Measurements from ENCODE around the gene BTBD9. TPM values are rescaled to one million over a fixed set of nuclear protein-coding genes. Genes with fewer than 3 reads are reported as not detected.

Gene BTBD9
- total RNA-seq, 1 experiment from 2014 or later = 12.5 TPM

DNA sequence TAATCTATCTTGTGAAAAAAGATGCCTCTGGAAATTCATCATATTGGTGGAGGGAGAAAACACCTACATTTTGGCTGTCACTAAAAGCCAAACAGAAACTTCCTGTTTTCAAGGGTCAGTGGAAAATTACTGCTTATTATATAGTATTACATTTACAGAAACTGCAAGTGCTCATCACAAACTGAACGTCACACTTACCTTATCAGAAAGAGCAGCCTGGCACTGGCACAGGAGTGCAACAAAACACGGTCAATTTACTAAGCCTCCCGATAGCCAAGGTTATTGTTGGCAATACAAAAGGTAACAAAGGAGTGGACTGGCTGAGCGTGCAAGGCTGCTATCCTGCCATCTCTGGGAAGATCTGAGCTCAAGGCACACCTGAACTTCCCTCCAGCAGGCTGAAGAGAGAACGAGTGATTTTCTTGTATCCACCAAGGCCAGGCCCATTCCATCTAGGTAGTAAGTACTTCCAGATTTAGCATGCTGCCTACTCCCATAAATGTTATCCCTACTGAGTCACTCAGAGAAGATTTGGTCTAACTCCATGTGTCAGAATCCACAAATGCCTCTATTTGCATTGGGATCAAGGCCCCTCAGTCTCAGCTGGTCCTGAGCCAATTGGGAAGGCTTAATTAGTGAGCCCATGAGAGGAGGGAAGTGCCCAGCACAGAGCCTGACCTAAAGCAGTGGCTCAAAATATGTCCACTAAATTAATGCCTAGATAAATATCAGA lies 399.8 kb downstream of the BTBD9 start:
- ChIA-PET POLR2A (no interaction called here), CTCF (no interaction called here)
- no peak overlapping the region for H3K27ac Mint-ChIP-seq (ENCODE audit: low read depth, unreplicated experiment)
- no TSS peak for BruUV-seq (replicated peaks)
- H3K4me1 Mint-ChIP-seq (ENCODE audit: insufficient read depth, unreplicated experiment) = no peaks in the 10 kb centered on the region
- H3K4me3 Mint-ChIP-seq (ENCODE audit: unreplicated experiment) = no peak overlapping the region
- DNase-seq (ENCODE audit: unreplicated experiment) = no peak
- H3K27me3 Mint-ChIP-seq (ENCODE audit: insufficient read depth, unreplicated experiment) = no peaks in the 10 kb centered on the region
- TF ChIP-seq, protein P1, sequence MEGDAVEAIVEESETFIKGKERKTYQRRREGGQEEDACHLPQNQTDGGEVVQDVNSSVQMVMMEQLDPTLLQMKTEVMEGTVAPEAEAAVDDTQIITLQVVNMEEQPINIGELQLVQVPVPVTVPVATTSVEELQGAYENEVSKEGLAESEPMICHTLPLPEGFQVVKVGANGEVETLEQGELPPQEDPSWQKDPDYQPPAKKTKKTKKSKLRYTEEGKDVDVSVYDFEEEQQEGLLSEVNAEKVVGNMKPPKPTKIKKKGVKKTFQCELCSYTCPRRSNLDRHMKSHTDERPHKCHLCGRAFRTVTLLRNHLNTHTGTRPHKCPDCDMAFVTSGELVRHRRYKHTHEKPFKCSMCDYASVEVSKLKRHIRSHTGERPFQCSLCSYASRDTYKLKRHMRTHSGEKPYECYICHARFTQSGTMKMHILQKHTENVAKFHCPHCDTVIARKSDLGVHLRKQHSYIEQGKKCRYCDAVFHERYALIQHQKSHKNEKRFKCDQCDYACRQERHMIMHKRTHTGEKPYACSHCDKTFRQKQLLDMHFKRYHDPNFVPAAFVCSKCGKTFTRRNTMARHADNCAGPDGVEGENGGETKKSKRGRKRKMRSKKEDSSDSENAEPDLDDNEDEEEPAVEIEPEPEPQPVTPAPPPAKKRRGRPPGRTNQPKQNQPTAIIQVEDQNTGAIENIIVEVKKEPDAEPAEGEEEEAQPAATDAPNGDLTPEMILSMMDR (IDR thresholded peaks at IDR 0.05; ENCODE audit: unreplicated experiment) = no peak
- H3K36me3 Mint-ChIP-seq (ENCODE audit: insufficient read depth, unreplicated experiment) = peaks cover 6% of the 10 kb centered on the region
- intact Hi-C loops (cut with micrococcal nuclease) = no loop called here
- H3K9me3 Mint-ChIP-seq (ENCODE audit: unreplicated experiment) = no peaks in the 10 kb centered on the region

DNA sequence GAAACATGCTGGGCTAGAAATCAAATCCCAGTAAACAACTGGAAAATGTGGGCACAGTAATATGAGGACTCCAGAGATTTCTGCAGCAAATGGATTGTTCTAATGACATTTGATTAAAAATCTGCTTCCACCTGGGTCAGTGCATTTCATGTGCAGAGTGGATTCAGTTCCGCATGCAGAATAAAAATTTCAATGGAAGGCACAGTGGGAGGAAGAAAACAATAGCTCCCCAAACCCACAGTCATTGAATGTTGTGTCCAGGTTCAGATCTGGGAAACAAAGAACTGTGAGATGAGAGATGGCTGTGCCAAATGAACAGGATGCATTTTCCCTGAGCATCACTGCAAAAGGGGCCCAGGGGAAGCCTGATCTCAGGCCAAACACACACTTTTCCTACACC lies 403.1 kb downstream of the BTBD9 start:
- TF ChIP-seq, protein P1 (IDR thresholded peaks at IDR 0.05; ENCODE audit: unreplicated experiment) = no peak
- BruUV-seq (replicated peaks) = no TSS peak
- H3K4me1 Mint-ChIP-seq (ENCODE audit: insufficient read depth, unreplicated experiment) = no peaks in the 10 kb centered on the region
- no peak overlapping the region for H3K27ac Mint-ChIP-seq (ENCODE audit: low read depth, unreplicated experiment)
- no peaks in the 10 kb centered on the region for H3K9me3 Mint-ChIP-seq (ENCODE audit: unreplicated experiment)
- peaks cover 6% of the 10 kb centered on the region for H3K36me3 Mint-ChIP-seq (ENCODE audit: insufficient read depth, unreplicated experiment)
- no peaks in the 10 kb centered on the region for H3K27me3 Mint-ChIP-seq (ENCODE audit: insufficient read depth, unreplicated experiment)
- POLR2A ChIA-PET = interaction anchor here (0.7 kb wide), 1 partner anchor 82 kb away, joined by 3 read pairs; no protein-coding TSS in a partner anchor
- intact Hi-C loops (cut with micrococcal nuclease) = no loop called here
- DNase-seq (ENCODE audit: unreplicated experiment) = no peak
- H3K4me3 Mint-ChIP-seq (ENCODE audit: unreplicated experiment) = no peak overlapping the region
- CTCF ChIA-PET = no interaction called here

DNA sequence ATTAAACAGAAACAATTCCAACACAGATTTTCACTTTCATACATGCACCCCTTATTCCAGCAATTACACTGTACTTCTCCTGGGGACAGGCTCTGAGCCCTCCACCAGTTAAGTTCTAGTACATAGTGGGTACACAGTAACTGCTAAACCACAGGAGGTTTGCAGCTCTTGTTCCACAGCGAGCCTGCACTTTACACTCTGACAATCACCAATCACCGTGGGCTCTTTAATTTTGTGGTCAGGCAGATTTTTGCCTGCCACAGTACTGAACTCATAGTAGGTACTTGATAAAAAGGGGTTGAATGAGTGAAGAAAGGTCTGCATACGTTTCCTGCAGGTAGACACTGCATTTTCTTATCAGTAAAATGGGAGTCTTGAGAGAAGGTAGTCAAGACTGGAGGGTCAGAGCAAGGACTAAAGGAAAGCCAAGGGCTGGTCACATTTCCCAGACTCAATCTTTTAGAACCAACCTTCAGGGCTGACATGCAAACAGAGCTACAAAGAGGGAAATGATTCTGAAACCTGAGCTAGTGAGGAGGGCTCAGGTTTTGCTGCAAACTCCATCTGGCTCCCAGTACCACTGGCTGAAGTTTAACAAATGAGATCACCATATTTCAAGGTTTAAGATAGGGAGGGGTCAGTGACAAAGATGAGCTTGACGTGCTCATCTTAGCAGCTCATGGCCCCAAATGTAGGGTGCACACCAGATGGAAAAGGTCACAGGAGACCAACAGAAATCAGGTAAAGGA lies 404.6 kb downstream of the BTBD9 start:
- intact Hi-C loops (cut with micrococcal nuclease) = no loop called here
- H3K27me3 Mint-ChIP-seq (ENCODE audit: insufficient read depth, unreplicated experiment) = no peaks in the 10 kb centered on the region

DNA sequence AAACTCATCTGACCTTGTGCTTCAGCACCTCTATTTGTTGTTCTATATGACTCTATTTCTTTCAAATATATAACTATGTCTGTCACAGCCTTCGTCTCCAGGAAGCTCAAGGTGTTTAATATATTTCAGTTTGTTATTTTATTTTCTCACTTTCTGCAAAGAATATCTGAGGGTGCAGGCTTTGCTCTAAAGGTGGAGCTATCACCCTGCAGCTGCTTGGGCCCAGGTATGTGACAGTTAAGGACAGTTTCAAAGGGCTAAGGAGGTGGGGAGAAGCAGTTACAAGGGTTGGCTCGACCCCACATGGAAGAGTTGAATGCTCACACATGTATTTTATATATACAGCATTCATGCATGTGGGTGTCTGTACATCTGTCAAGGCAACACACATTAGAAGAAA lies 405.6 kb downstream of the BTBD9 start:
- POLR2A ChIA-PET = no interaction called here
- DNase-seq (ENCODE audit: unreplicated experiment) = no peak
- TF ChIP-seq, protein P1 (IDR thresholded peaks at IDR 0.05; ENCODE audit: unreplicated experiment) = no peak
- H3K27me3 Mint-ChIP-seq (ENCODE audit: insufficient read depth, unreplicated experiment) = no peaks in the 10 kb centered on the region
- no TSS peak for BruUV-seq (replicated peaks)
- no peaks in the 10 kb centered on the region for H3K4me1 Mint-ChIP-seq (ENCODE audit: insufficient read depth, unreplicated experiment)
- intact Hi-C loops (cut with micrococcal nuclease) = no loop called here
- peaks cover 8% of the 10 kb centered on the region for H3K9me3 Mint-ChIP-seq (ENCODE audit: unreplicated experiment)
- no peak overlapping the region for H3K27ac Mint-ChIP-seq (ENCODE audit: low read depth, unreplicated experiment)
- CTCF ChIA-PET = no interaction called here
- H3K36me3 Mint-ChIP-seq (ENCODE audit: insufficient read depth, unreplicated experiment) = peaks cover 6% of the 10 kb centered on the region
- H3K4me3 Mint-ChIP-seq (ENCODE audit: unreplicated experiment) = no peak overlapping the region

More for the DNA sequence above, 404.6 kb downstream of the BTBD9 start:
- H3K4me1 Mint-ChIP-seq (ENCODE audit: insufficient read depth, unreplicated experiment) = no peaks in the 10 kb centered on the region
- no TSS peak for BruUV-seq (replicated peaks)
- H3K36me3 Mint-ChIP-seq (ENCODE audit: insufficient read depth, unreplicated experiment) = peaks cover 6% of the 10 kb centered on the region
- H3K9me3 Mint-ChIP-seq (ENCODE audit: unreplicated experiment) = peaks cover 7% of the 10 kb centered on the region
- no peak for DNase-seq (ENCODE audit: unreplicated experiment)
- H3K4me3 Mint-ChIP-seq (ENCODE audit: unreplicated experiment) = no peak overlapping the region
- TF ChIP-seq, protein P1 (IDR thresholded peaks at IDR 0.05; ENCODE audit: unreplicated experiment) = no peak
- CTCF ChIA-PET = interaction anchor here (0.6 kb wide), 1 partner anchor 37 kb away, joined by 3 read pairs; no protein-coding TSS in a partner anchor
- POLR2A ChIA-PET = no interaction called here
- H3K27ac Mint-ChIP-seq (ENCODE audit: low read depth, unreplicated experiment) = no peak overlapping the region
